Stimulated activated CD4-positive, alpha-beta T cell treated with anti-CD3 and anti-CD28 coated beads, TNF-alpha, amount 100 ng/mL, for 24 hours (primary cell): ENCODE results near the gene RNF150.

Experiments
- DNase-seq, 3 experiments: peaks; one replicate each; pipeline ENCODE4 v3.0.0-alpha.2; 2020; ENCODE audit warnings: low read depth in 3 of 3

The RNF150 gene

GRCh38 chr4:140865253-140866217 lies 267.7 kb downstream of the RNF150 start:
- no peak for DNase-seq

DNA sequence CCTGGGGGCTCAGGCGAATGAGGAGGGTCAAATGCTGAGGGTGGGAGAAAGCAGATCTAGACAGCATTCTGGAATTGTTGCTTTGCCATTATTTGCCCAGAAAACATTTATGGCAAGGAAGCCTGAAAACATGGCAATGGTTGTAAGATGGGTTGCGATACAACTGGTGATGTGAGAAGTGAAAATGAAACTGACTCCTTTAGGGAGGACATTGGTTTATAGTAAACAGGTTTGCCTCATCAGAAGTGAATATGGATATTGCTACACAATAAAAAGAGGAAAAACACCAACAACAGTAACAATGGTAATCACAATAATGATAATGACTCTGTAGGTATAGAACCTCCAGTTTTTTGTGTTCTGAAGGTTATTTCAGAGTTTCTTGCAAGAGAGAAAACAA lies 270.1 kb downstream of the RNF150 start:
- no peak for DNase-seq

DNA sequence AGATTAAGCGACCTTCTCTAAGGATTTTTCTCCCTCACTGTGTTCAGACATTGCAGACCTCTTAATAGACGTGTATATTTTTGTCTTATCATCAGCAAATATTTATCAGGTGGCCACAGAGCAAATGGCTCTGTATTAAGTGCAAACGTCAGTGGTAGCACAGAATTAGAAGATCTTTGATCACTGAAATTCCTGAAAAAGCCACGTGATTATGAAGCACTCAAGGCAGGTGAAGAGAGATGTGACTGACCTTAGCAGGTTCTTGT lies 271.2 kb downstream of the RNF150 start:
- no peak for DNase-seq

GRCh38 chr4:140861359-140862176 lies 271.7 kb downstream of the RNF150 start:
- peak; percentile 6 to 25 (median 17) for DNase-seq

DNA sequence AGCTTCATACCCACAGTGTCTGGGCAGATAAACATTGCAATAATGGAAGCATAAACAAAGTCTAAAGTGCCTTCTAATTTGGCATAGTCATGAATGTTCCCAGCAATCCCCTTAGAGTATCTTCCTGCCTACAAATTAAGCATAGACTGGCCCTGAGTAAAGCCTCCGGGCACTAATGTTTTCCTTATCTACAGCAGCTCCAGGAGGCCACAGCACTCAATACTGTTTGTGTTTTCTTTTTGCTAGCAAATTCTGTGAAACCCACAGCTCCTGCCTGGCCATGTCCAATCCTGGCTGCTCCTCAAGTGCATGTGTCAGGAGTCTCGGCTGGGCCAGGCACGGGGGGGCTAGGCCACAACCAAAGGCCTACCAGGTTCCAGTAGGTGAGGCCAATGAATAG lies 274.4 kb downstream of the RNF150 start:
- no peak for DNase-seq

DNA sequence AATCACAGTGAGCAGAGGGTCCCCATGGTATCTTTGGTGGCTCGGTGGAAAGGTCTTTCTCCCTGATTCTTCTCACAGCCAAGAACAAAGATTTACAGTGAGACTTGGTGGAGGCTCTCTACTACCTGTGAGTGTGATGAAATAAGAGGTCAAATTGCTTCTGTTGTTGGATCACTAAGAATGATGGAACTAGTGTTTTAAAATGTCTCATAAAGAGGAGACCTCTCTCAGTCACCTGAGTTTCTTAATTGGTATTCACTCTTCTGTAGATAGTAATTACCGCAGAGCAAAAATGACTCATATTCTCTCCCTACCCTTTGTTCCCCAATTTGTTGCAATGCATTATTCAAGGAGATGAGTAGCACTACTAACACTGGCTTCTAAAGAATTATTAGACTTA lies 276.2 kb downstream of the RNF150 start:
- DNase-seq, result no peak

GRCh38 chr4:140856621-140857062 lies 276.6 kb downstream of the RNF150 start:
- DNase-seq, result no peak

DNA sequence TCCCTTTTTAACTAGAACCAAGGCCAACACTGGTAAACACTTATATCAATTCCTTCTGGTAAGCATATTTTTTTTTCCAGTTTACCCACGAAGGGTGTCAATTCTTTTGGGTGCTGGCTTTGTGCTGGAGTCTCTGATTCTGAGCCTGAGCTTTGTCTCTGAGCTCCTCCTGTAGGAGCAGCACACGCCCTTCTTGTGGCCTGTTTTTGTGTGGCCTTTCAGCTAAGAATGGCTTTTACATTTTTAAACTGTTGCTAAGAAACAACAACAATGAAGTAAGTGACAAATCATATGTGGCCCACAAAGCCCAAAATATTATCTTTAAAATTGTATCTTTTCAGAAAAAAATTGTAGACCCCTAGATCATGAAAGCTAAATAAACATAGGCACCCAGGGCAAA lies 279.1 kb downstream of the RNF150 start:
- no peak for DNase-seq

GRCh38 chr4:140851804-140852203 lies 281.5 kb downstream of the RNF150 start:
- no peak for DNase-seq

GRCh38 chr4:140851032-140851636 lies 282.1 kb downstream of the RNF150 start:
- no peak for DNase-seq

DNA sequence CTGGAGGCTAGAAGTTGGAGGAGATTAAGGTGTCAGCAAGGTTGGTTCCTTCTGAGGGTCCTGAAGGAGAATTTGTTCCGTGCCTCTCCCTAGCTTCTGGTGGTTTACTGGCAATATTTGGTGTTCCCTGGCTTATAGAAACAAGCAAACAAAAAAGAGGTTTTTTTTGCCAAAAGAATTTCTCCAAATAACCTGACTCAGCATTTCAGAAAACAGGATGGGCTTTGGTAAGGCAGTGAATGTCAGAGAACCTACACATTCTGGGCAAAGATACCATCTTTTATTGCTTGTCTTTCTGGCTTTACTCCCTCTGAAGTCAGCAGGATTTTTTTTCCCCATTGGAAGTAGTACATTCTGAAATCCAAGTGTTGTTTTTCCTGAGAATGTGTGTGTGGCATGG lies 283.7 kb downstream of the RNF150 start:
- no peak for DNase-seq

DNA sequence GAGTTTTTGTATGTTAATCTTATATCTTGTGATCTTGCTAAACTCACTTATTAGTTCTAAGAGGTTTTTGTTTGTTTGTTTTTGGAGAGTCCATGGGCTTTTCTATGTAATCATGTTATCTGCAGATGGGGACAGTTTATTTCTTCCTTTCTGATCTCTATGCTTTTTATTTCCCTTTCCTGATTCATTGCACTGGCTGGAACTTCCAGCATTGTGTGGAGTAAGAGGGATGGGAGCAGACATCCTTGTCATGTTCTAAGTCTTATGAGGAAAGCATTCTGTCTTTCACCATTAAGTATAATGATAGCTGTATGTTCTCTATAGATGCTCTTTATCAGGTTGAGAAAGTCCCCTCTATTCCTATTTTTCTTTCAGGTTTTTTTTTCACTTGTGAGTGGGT lies 286.5 kb downstream of the RNF150 start:
- DNase-seq, result no peak

GRCh38 chr4:140844061-140844460 lies 289.2 kb downstream of the RNF150 start:
- DNase-seq, result no peak

DNA sequence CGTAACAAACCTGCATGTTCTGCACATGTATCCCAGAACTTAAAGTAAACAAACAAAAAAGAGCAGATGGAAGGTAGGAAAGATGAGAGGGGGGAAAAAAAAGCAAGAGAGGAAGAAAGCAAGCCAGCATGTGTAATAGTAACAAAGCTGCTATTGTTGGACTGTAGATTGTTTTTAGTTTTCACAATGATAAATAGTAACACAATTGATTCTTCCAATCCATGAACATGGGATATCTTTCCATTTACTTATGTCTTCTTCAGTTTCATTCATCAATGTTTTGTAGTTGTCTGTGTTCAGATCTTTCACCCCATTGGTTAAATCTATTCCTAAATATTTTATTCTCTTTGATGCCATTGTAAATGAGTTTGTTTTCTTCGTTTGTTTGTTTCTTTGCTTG lies 292.1 kb downstream of the RNF150 start:
- DNase-seq, result no peak

GRCh38 chr4:140839888-140840790 lies 293.1 kb downstream of the RNF150 start:
- DNase-seq, result no peak

- DNase-seq, result no peak
Observed at GRCh38 chr4:140839406-140839805, 293.9 kb downstream of the RNF150 start.

- DNase-seq, result no peak
Observed at GRCh38 chr4:140837736-140838135, 295.5 kb downstream of the RNF150 start.

- DNase-seq, result no peak
Observed at GRCh38 chr4:140834839-140835495, 298.3 kb downstream of the RNF150 start.

DNA sequence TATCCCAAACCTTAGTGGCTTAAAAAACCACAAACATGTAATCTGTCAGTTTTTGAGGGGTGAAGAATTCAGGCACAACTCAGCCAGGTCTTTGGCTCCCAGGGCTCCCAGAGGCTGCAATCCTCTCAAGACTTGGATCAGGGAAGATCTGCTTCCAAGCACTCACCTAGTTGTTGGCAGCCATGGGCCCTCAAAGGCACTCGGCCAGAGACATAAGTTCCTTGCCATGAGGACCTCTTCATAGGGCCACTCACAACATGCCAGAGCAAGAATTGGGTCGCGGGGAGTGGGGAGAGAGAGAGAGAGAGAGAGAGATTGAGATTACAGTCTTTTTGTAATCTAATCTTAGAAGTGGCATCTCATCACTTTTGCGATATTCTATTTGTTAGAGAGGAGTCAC lies 300.0 kb downstream of the RNF150 start:
- no peak for DNase-seq

- no peak for DNase-seq
Observed at GRCh38 chr4:140829825-140830224, 303.4 kb downstream of the RNF150 start.

GRCh38 chr4:140826701-140827027 lies 306.6 kb downstream of the RNF150 start:
- no peak for DNase-seq
